ENCODE data around the gene STYK1. TPM values are rescaled to one million over a fixed set of nuclear protein-coding genes. Genes with fewer than 3 reads are reported as not detected.

Gene STYK1
- total RNA-seq = 1 to 10 TPM in 1 of 4 donors, under 1 TPM in 1, not detected in 2; 0.50 to 1.2 TPM

GRCh38 chr12:10673659-10674384 lies at the start of gene STYK1:
Gene STYK1, minus strand, starts transcription at chr12:10674052. Its CDS starts 39,434 bp downstream, at chr12:10634618.
- no peak within 1 kb of the TSS for H3K27ac ChIP-seq (replicated peaks in 1 of 4)
- TF ChIP-seq CTCF (IDR thresholded peaks at IDR 0.05) (peak; percentile 41 to 64 (median 56)), EP300 (IDR thresholded peaks at IDR 0.05) (no peak), POLR2AphosphoS5 (IDR thresholded peaks at IDR 0.05) (no peak), POLR2A (IDR thresholded peaks at IDR 0.05; ENCODE audit: low read depth) (no peak)
- intact Hi-C loops (cut with DNase I) = no loop called here
- H3K27me3 ChIP-seq = peaks cover 0 to 33% (median 9%) of the 10 kb centered on the region in 4 donors
- H3K9me3 ChIP-seq = no peaks in the 10 kb centered on the region
- H3K36me3 ChIP-seq = no peaks in the 10 kb centered on the region
- H3K4me1 ChIP-seq = peaks cover 9 to 13% (median 10%) of the 10 kb centered on the region in 4 donors
- H3K4me3 ChIP-seq = peak within 1 kb of the TSS; percentile 40 to 60 (median 49)
- DNase-seq (ENCODE audit: extremely low spot score) = no peak
- 2% methylated on average over 35 of the region's 35 CpGs for WGBS

GRCh38 chr12:10722905-10723746 lies 49.3 kb upstream of the STYK1 start, which contains the start of gene YBX3:
Gene YBX3, minus strand, starts transcription at chr12:10723323. Its CDS starts 212 bp downstream, at chr12:10723111.
- Histone ChIP-seq H3K4me1 (peaks cover 21 to 46% (median 43%) of the 10 kb centered on the region in 4 donors), H3K27me3 (no peaks in the 10 kb centered on the region), H3K9me3 (no peaks in the 10 kb centered on the region), H3K27ac (replicated peaks in 1 of 4) (peak within 1 kb of the TSS; percentile 96 to 98 (median 98)), H3K36me3 (peaks cover 0 to 9% (median 0%) of the 10 kb centered on the region in 4 donors), H3K4me3 (peak within 1 kb of the TSS; percentile 89 to 97 (median 94))
- intact Hi-C loops (cut with DNase I) = loop anchor here (5.0 to 10.0 kb wide), 2 partner anchors 111 to 508 kb away; partner anchors contain the start of genes GABARAPL1 and MAGOHB
- peak; percentile 97 for DNase-seq (ENCODE audit: extremely low spot score)
- WGBS = 1% methylated on average over 16 of the region's 95 CpGs
- peak; percentile 84 to 86 for TF ChIP-seq POLR2AphosphoS5 (IDR thresholded peaks at IDR 0.05)
- TF ChIP-seq EP300 (IDR thresholded peaks at IDR 0.05) = no peak
- peak; percentile 46 for TF ChIP-seq POLR2A (IDR thresholded peaks at IDR 0.05; ENCODE audit: low read depth)
- TF ChIP-seq CTCF (IDR thresholded peaks at IDR 0.05) = peak in 1 of 3 experiments; percentile 15

- no peak for DNase-seq (ENCODE audit: extremely low spot score)
- Histone ChIP-seq H3K9me3 (no peaks in the 10 kb centered on the region), H3K4me3 (peak overlapping the region; percentile 89 to 97 (median 94)), H3K36me3 (peaks cover 0 to 15% (median under 1%) of the 10 kb centered on the region in 4 donors), H3K4me1 (peaks cover 28 to 52% (median 49%) of the 10 kb centered on the region in 4 donors), H3K27ac (replicated peaks in 1 of 4) (peak overlapping the region; percentile 96 to 98 (median 98)), H3K27me3 (no peaks in the 10 kb centered on the region)
- TF ChIP-seq POLR2A (IDR thresholded peaks at IDR 0.05; ENCODE audit: low read depth) = peak; percentile 10
- TF ChIP-seq POLR2AphosphoS5 (IDR thresholded peaks at IDR 0.05) = no peak
- no peak for TF ChIP-seq EP300 (IDR thresholded peaks at IDR 0.05)
- TF ChIP-seq CTCF (IDR thresholded peaks at IDR 0.05) = peak in 2 of 3 experiments; percentile 12 to 41
- intact Hi-C loops (cut with DNase I) = loop anchor here (5.0 to 10.0 kb wide), 2 partner anchors 110 to 508 kb away; partner anchors contain the start of genes GABARAPL1 and MAGOHB
- 0% methylated on average over 22 of the region's 36 CpGs for WGBS
Measured at GRCh38 chr12:10722502-10722904, 48.7 kb upstream of the STYK1 start.

GRCh38 chr12:10721651-10722501 lies 48.0 kb upstream of the STYK1 start:
- TF ChIP-seq POLR2AphosphoS5 (IDR thresholded peaks at IDR 0.05) = peak; percentile 95 to 98
- no peak for TF ChIP-seq CTCF (IDR thresholded peaks at IDR 0.05)
- TF ChIP-seq EP300 (IDR thresholded peaks at IDR 0.05) = peak; percentile 92
- TF ChIP-seq POLR2A (IDR thresholded peaks at IDR 0.05; ENCODE audit: low read depth) = peak; percentile 65
- DNase-seq (ENCODE audit: extremely low spot score) = peak; percentile 99
- Histone ChIP-seq H3K4me1 (peaks cover 34 to 58% (median 55%) of the 10 kb centered on the region in 4 donors), H3K4me3 (peak overlapping the region; percentile 89 to 97 (median 94)), H3K9me3 (no peaks in the 10 kb centered on the region), H3K27me3 (no peaks in the 10 kb centered on the region), H3K27ac (replicated peaks in 1 of 4) (peak overlapping the region; percentile 96 to 98 (median 98)), H3K36me3 (peaks cover 0 to 21% (median 2%) of the 10 kb centered on the region in 4 donors)
- intact Hi-C loops (cut with DNase I) = loop anchor here (5.0 to 10.0 kb wide), 2 partner anchors 110 to 507 kb away; partner anchors contain the start of genes GABARAPL1 and MAGOHB
- under 1% methylated on average over 23 of the region's 26 CpGs for WGBS

All from esophagus muscularis mucosa (tissue), 4 donors.